Stimulated activated CD4-positive, alpha-beta T cell treated with anti-CD3 and anti-CD28 coated beads, Interleukin-15, amount 100 ng/mL, for 24 hours (primary cell): Measurements from ENCODE around the gene MYCT1.

Experiments used
- DNase-seq: peaks from one replicate; pipeline ENCODE4 v3.0.0-alpha.2; 2020

Gene MYCT1

GRCh38 chr6:152726313-152726712, 28.6 kb downstream of the MYCT1 start:
- no peak for DNase-seq

GRCh38 chr6:152727507-152727906, 29.8 kb downstream of the MYCT1 start:
- no peak for DNase-seq

- DNase-seq: no peak
Measured at GRCh38 chr6:152734630-152735029, 36.9 kb downstream of the MYCT1 start.

- DNase-seq: no peak
Measured at GRCh38 chr6:152736687-152737273, 39.1 kb downstream of the MYCT1 start.

GRCh38 chr6:152745509-152746171, 47.9 kb downstream of the MYCT1 start:
- DNase-seq: no peak

GRCh38 chr6:152746172-152746553, 48.5 kb downstream of the MYCT1 start:
- DNase-seq: no peak

GRCh38 chr6:152748843-152749242, 51.1 kb downstream of the MYCT1 start:
- no peak for DNase-seq

- no peak for DNase-seq
Measured at GRCh38 chr6:152749336-152749735, 51.6 kb downstream of the MYCT1 start.

GRCh38 chr6:152750694-152751093, 53.0 kb downstream of the MYCT1 start, which contains the start of gene VIP:
TSS of gene VIP (plus strand) at chr6:152750797. CDS start at chr6:152752178, 1,381 bp downstream.
- DNase-seq: no peak

- DNase-seq: no peak
Measured at GRCh38 chr6:152765331-152765730, 67.6 kb downstream of the MYCT1 start.

GRCh38 chr6:152769159-152769558, 71.5 kb downstream of the MYCT1 start:
- no peak for DNase-seq

- no peak for DNase-seq
Measured at GRCh38 chr6:152769993-152770392, 72.3 kb downstream of the MYCT1 start.

GRCh38 chr6:152771061-152771687, 73.5 kb downstream of the MYCT1 start:
- DNase-seq: no peak
